Activated gamma-delta T cell (primary cell): ENCODE results near the gene CLIC1.

Experiments
- DNase-seq: peaks from one replicate; lab custom pipeline; 2025; lab: John Stamatoyannopoulos, UW

The CLIC1 gene

DNA sequence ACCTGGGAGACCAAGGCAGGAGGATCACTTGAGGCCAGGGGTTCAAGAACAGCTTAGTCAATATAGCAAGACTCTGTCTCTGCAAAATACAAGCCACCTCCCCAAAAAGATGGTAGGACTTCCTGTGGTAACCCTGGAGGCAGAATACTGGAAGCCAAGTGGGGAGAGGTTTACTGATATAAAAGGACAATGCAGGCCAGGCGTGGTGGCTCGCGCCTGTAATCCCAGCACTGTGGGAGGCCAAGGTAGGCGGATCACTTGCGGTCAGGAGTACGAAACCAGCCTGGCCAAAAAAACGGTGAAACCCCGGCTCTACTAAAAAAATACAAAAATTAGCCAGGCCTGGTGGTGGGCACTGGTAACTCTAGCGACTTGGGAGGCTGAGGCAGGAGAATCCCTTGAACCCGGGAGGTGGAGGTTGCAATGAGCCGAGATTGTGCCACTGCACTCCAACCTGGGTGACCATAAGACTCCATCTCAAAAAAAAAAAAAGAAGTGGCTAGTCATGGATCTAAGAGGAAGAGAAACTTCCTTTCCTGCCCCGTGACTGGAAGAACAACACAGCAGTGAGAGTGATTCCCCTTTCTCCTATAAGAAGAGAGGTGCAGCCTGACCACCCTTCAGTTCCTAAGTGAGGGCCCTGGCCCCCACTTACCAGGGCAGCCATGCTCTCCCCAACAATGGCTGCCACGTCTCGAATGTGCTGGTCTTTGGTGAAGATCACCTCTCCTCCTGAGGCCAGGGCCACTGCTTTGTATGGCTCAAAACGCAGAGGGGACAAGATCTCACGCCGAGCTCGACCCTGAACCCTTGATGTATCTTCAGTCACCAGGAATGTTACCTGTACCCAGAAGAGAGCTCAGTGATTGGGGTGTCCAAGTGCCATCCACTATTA lies 32.3 kb upstream of the CLIC1 start:
- DNase-seq: no peak

DNA sequence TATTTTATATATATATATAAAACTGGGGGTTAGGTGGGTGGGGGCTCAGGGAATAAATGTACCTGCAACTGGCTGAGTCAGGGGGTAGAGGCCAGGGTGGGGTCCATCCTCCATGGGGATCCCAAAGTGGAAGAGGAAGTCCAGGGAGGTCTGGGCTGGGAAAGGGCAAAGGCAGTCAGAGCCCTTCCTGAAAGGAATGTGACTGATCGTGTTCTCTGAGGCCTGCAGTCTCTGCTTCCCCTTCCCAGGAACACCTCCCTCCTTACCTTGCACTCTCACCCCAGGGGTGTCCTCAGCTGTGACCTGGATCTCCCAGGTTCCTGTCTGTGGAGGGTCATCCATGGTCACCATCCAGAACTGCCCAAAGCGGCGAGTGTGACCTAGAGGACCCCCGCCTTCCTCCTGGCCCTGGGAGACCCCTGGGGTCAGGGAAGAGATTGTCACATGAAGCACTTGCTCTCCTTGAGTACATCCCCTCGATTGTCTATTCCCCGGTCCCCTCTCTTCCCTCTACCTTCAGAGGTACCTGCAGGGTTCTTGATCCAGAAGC lies 30.8 kb upstream of the CLIC1 start:
- no peak for DNase-seq

DNA sequence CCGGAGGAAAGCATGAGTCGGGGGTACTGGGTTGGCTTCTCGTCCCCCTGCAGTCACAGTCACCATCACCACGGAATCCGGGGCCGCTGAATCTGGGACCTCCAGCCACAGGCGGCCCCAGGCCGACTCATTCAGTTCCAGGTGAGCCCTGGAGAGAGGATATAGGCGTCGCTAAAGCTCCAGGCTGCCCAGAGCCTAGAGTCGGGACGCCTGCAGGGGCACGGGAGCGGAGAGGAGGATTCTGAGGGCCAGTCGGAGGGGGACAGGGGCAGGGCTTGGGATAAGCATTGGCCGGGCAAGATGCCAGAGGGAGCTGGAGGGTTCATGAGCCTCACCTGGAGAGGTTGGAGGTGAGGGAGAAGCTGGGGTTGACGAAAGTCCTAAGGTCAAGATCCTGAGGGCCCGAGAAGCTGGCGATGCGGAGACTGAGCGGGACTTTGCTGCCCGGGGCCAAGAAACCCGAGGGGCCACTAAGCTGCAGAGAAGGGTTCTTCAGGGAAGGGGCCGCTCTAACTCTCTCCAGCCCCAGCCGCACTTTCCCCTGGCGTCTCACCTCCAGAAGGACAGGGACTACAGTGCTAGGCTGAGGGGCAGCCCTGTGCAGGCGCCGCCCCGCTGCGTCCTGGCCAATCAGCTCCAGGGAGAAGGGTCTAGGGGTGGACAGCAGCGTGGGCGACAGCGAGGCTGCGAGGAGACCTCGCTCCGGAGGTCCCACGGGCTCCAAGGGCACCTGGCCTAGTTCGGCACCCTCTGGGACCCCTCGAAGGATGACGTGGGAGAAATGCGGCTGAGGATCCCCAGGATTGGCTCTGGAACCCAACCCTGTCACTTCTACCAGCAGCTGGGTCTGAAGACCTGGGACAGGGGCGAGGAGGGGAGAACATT lies 29.8 kb upstream of the CLIC1 start:
- DNase-seq: no peak

DNA sequence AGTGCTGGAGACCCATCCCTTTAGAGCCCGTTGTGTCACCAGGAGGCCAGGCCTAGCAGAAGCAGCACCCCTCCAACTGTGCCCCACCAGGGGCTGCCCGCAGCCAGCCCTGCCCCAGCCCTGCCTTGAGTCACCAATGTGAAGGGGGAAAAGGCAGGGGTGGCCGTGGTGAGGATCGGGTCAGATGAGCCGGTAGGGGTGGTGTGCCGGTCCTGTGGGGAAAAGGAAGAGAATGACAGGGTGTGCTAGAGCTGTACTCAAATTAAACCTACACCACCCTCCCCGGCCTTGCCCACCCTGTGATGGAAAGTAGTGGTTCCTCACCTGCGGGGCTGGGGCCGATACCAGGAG lies 29.2 kb upstream of the CLIC1 start:
- DNase-seq: no peak

DNA sequence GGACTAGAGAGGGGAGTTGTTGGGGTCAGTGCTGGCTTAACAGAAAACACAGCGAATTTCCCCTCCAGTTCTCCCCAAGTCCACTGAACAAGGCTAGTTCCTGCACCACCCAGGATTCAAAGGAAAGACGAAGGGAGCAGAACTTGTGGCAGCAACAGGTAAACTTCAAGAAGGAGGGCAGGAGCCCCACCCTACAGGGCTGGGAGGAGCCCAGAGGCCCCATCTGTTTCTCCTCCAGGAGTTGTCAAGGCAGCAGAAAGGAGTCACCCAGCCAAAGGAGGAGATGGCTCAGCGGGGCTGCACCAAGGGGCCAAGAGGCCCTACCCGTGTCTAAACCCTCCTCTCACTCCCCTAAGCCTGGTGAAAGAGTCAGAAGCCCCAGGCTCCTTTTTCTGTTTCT lies 27.9 kb upstream of the CLIC1 start:
- no peak for DNase-seq

DNA sequence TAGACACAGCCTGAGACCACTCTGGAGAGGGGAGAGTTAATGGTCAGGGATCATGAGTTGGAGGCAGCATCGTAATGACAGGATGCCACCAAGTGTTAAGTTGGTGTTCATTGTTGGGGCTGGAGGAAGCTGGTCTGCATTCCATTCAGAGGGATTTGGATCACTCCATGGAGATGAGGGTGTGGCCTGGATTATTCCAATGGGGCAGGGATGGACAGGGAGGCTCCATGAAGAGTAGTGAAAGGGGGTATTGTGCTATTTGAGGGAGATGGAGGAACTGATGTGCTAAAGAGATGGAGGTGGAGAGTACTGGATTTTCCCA lies 27.2 kb upstream of the CLIC1 start:
- no peak for DNase-seq

DNA sequence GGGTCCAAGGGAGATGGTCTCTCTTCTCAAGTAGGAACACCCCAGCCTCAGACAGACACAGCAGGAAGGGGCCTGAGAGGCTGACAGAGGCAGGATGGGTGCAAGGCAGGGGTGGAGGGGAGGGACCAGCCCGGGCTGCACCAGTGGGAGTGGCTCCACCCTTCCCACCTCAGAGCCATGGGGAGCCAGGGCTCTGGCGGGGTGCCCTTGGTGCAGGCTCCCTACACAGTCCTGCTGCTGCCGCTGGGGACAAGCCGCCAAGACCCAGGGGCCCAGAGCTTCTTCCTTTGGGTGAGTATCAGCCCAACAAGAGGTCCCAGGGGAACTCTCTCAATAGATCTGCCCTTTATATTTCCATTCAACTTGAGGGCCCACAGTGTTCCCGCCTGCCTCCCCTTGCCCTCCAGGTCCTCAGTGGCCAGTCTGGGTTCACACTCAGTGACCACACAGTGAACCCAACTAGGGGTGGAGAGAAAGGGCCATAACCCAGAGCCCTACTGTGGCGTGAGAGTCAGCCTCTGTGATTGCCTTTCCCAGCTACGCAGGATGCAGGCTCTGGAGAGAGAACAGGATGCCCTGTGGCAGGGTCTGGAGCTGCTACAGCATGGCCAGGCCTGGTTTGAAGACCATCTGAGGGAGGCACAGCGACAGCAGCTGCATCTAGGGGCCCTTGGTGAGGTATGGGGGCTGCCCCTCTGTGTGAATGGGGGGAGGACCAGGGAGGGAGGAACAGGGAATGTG lies 26.7 kb upstream of the CLIC1 start:
- no peak for DNase-seq

DNA sequence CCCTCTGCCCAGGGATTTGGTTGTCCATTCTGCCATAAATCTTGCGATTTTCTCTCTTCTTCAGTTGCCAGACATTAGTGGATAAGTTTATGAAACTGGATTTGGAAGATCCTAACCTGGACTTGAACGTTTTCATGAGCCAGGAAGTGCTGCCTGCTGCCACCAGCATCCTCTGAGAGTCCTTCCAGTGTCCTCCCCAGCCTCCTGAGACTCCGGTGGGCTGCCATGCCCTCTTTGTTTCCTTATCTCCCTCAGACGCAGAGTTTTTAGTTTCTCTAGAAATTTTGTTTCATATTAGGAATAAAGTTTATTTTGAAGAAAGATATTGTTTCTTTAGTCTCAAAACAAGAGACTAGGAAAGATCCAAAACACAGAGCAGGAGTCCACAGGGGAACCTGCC lies 26.0 kb upstream of the CLIC1 start, which contains the start of gene SAPCD1:
TSS of gene SAPCD1 (plus strand) at position 301 of the 400 bp plus-strand sequence. CDS start 399 bp downstream, outside the sequence.
- DNase-seq: no peak

DNA sequence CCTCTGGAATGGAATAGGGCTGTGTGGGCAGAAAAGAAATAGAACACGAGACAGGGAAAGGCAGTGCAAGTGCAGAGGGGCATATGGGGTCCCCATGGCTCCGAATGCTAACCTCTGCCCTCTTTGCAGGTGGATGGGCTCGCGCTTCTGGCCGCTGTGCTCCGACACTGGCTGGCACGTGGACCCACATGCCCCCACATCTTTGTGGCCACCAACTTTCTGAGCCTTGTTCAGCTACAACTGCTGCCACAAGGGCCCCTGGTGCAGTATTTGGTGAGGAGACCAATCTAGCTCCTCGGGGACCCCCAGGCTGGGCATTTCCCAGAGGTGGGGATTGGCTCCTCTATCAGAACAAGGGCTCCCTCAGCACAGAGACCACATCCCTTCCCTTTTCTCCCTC lies 25.0 kb upstream of the CLIC1 start:
- no peak for DNase-seq

DNA sequence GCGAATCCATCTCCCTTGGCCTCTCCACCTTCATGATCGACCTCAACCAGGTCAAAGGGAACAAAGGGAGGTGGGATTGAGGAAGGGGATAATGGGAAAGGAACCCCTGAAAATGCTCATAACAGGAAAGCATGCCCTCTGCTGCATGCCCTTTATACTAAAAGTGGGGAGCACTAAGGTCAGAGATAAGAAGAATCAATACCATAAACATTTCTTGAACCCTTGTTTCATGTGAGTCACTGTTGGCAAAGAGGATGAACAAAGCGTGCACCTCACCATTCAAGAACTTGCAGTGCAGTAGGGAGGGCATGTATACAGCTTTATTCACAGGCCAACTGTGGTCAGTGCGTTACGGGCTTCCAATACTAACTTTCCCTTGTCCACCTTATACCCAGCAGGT lies 24.5 kb upstream of the CLIC1 start:
- DNase-seq: no peak

DNA sequence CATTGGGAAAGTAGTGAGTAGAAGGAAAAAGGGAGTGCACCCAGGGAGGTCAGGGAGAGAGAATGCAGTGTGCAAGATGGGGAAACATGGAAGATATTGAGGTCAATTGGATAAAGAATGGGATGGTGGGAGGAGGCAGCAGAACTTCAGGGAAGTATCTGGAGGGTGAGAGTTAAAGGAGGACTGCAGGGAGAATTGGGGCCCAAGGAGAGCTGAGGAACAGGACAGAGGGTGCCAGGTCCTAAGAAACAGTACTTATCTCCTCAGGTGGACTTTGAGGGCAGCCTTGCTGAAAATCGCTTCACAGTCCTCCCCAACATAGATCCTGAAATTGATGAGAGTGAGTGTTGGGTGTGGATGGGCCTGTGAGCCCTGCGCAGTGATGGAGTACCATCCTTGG lies 22.0 kb upstream of the CLIC1 start:
- DNase-seq: no peak

DNA sequence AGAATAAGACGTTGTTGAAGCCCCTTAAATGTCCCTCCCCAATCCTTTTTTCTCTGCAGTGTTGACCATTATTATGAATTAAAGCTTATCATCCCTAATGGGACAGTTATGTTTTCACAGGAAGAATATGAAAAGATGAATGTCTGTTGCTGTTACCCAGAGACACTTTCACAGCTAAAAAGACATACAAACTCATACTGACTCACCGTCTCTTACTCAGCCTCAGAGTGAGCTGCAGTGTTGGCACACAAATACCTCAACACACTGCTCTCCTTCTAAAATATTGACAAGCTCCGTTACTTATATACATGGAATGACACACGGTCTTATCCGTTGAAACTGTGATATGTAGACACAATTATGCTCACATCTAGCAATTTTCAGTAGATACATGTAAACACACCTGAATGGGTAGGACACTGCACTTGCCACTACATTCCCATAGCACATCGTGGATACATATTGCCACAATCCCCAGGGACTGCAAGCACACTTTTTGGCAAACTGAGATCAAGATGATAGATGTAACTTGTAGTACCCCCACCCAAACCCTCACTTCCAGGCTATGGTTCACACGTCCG lies 16.5 kb upstream of the CLIC1 start:
- no peak for DNase-seq

DNA sequence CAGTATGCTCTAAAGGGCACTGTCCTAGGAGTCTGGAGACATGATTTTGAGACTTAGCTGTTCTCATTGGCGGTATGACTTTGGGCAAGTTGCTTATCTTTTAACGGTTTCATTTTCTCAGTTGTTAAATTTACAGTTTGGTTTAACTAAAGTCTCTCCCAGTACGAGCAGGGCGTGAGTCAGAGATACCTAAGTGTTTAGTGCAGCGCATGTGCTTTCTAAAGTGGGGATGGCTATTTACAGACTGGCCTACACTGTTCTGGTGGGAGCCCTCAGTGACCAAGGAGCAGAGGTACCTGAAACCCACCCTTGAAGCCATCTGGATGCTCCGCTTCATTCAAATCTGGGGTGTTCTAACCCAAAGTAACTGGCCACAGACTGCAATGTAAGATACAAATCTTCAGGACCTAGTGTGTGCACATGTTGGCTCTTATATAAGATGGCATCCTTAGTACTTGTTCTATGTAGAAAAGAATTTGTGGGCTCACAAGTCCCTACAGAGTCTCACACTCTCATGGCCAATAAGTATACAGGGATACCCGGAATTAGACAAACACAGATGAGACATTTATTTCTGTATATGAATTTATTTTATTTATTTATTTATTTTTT lies 14.2 kb upstream of the CLIC1 start:
- DNase-seq: no peak

DNA sequence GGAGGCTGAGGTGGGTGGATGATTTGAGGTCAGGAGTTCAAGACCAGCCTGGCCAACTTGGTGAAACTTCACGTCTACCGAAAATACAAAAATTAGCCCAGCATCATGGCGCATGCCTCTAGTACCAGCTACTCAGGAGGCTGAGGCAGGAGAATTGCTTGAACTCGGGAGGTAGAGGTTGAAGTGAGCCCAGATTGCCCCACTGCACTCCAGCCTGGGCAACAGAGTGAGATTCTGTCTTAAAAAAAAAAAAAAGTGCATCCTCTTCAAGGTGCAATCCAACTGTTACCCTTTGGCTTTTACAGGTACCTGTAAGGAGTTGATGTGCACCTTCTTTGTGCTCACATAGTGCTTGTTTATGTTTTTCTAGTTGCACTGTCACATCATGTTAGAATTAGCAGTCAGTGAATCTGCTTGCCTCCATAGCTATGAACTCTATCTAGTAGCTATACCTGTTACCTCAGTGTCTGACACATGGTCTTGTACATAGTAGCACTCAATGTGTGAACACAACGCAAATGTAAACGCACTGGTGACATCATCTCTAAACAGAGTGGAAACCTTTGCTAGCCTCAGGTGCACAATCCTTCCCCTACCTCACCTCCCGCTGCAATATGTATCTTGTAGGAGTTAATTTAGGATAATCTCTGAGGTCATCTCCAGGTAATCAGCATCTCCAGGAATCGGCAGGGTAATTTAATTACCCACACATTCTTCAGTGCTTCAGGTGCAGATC lies 13.1 kb upstream of the CLIC1 start:
- no peak for DNase-seq

DNA sequence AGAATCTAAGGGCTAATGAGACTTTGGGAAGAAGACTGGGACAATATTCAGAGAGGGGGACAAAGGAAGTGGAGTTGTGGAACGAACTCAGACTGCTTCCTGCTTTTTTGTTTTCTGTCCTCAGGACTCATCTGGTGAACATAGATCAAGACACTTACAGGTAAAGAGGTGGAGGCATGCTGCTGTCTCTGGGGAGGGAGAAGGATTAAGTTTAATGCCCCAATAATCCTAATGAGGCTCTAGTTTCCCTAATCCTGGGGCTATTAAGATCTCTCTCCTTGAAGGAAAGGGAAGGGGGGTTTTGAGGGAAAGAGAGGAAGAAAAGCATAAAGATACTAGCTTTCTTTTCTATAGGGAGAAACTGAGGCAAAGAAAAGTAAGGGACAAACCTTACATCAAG lies 8.1 kb upstream of the CLIC1 start:
- DNase-seq: no peak

DNA sequence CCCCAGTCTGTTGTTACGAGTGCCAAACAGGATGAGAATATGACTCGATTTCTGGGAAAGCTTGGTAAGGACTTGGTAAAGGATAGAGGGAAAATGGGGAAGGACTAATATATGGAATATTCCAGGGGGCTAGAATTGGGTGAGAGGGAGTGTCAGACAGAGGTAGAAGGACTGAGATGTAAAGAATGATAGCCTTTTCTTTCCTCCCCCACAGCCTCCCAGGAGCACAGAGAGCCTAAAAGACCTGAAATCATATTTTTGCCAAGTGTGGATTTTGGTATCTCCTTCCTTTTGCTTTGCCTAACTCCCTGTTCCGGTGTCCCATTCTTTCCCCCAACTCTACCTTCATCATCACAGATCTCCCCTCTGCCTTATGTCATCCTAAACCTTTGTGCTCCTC lies 6.6 kb upstream of the CLIC1 start:
- DNase-seq: no peak

DNA sequence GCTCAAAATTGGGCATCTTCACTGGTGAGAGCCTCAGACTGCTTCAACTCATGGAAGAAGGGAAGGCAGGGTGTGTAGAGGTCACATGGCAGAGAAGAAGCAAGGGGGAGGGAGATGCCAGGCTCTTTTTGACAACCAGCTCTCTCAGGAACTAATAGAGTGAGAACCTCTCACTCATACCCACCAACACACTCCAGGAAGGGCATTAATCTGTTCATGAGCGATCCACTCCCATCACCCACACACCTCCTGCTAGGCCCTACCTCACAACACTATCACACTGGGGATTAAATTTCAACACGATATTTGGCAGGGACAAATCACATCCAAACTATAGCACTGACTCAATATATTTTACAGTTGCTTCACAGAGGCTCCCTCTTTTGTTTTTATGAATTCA lies 5.5 kb upstream of the CLIC1 start:
- DNase-seq: no peak

DNA sequence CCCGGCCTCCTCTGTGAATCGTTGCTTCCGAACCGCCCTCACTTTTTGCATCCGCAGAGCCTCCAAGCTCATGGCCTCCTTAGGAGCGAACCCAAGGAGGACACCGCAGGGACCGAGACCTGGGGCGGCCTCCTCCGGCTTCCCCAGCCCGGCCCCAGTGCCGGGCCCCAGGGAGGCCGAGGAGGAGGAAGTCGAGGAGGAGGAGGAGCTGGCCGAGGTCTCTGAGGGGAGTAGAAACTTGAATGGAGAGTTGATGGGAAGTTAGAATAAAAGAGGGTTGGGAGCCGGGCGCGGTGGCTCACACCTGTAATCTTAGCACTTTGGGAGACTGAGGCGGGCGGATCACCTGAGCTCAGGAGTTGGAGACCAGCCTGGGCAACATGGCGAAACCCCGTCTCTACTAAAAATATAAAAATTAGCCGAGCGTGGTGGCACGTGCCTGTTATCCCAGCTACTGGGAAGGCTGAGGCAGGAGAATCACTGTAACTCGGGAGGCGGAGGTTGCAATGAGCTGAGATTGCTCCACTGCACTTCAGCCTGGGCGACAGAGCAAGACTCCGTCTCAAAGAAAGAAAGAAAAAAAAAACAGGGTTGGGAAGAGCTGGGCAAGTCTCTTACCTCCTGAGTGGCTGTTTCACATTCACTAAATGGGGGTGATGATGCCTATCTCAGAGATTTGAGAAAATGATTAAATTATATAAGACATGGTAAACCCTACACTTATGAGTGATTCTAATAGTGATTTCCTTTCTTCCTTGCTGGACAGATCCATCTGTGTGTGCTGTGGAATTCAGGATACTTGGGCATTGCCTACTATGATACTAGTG lies 4.3 kb upstream of the CLIC1 start:
- no peak for DNase-seq

DNA sequence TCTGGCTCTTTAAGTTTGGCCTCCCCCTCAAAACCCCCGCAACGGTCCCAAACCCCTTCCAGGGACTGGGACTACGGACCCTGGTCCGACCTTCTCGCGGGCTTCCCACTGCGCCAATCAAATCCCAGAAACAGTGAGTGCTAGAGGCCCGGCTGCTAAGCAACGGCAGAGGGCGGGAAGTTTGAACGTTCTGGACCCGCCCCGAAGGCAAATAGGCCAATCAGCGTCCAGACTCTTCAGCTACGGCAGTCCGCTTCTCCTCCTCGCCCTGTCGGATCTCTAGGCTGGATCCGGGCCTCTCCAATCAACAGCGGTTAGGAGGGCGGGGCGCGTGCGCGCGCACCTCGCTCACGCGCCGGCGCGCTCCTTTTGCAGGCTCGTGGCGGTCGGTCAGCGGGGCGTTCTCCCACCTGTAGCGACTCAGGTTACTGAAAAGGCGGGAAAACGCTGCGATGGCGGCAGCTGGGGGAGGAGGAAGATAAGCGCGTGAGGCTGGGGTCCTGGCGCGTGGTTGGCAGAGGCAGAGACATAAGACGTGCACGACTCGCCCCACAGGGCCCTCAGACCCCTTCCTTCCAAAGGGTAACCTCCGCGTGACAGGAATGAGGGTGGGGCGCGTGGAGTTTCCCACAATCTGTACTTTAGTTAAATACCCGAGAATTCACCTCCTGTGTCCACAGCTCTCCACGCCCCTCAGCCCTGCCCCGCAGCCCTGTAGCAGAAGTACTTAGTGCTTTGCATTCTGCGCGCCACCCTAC lies 3.5 kb upstream of the CLIC1 start, which contains the start of gene MSH5:
TSS of gene MSH5 (plus strand) at position 367 of the 758 bp plus-strand sequence. CDS start 462 bp downstream, outside the sequence.
- peak; percentile 83 for DNase-seq
